NT2/D1 (cell line): ENCODE data around the gene ZBBX.

ENCODE experiments used
- DNase-seq: peaks from one replicate; pipeline ENCODE4 v3.0.0-alpha.2; 2011; ENCODE audit warnings: low read depth, low spot score
- H3K27me3 ChIP-seq: 2 replicates; pipeline ENCODE4 v1.6.0; 2011; ENCODE audit warnings: mild to moderate bottlenecking; ENCODE audit not compliant: insufficient read length, insufficient read depth
- H3K36me3 ChIP-seq: 2 replicates; pipeline ENCODE4 v1.6.1; 2011; ENCODE audit warnings: mild to moderate bottlenecking, low read length, mixed read lengths; ENCODE audit not compliant: insufficient read depth, insufficient read length
- H3K4me1 ChIP-seq: 2 replicates; pipeline ENCODE4 v1.5.1; 2011; ENCODE audit not compliant: insufficient read depth, insufficient read length
- H3K4me3 ChIP-seq: 2 replicates; pipeline ENCODE4 v1.5.1; 2011; ENCODE audit warnings: low read depth; ENCODE audit not compliant: insufficient read length
- H3K9ac ChIP-seq: 2 replicates; pipeline ENCODE4 v1.6.0; 2011; ENCODE audit warnings: low read depth; ENCODE audit not compliant: insufficient read length
- H3K9me3 ChIP-seq: 2 replicates; pipeline ENCODE4 v1.5.1; 2011; ENCODE audit warnings: mild to moderate bottlenecking, low read length; ENCODE audit not compliant: insufficient read depth
- SUZ12 ChIP-seq: IDR thresholded peaks from 2 replicates; pipeline ENCODE4 v1.6.1; 2011; ENCODE audit not compliant: insufficient read length, insufficient read depth; ENCODE audit errors: extremely low read depth
- YY1 ChIP-seq: IDR thresholded peaks from 2 replicates; pipeline ENCODE4 v1.6.1; 2011; ENCODE audit not compliant: insufficient read length, insufficient read depth
- ZNF274 ChIP-seq: IDR thresholded peaks from 2 replicates; pipeline ENCODE4 v1.6.1; 2011; ENCODE audit warnings: mild to moderate bottlenecking, low read depth, low read length

Gene ZBBX

DNA sequence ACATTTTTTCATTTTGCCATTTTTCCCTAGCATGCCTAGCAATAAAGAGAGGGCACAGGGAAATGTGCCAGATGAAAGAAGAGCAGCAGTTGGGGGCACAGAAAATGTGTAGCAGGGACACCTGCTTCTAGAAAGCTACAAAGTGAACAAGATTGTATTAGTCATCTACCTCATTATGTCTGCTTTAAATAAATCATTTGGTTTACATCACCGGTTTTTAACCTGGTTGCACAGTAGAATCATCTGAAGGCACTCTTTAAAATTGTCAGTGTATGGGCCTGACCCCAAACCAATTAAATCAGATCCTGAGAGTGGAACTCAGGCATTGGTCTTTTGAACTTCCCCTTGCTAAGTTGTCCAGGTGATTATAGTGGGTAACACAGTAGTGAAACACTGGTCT is 73.8 kb downstream of the ZBBX start:
- no peak for DNase-seq

DNA sequence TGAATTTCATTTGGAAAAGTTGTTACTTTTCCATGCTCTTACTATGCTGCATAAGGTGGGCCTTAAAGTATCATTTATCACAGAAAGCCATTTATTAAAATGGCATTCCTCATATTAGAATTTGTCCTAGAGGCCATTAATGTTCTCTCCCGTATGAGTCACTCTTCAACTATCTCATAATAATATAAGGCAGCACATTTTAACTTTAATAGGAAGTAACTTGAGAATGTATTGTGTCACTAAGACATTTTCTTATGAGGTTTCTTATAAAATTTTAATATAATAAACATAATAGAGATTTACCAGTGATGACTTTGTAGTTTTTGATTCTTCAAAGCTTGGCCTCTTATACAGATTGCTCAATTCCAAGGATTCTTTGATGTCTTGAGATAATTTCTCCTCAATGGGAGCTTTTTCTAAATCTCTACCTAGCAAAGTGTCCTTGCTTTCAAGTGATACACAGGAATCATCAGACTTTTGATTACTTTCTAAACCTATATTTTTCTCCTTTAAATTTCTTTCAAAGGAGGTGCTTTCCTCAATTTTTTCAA is 74.7 kb downstream of the ZBBX start:
- H3K27me3 ChIP-seq = no peaks in the 10 kb centered on the region
- no peaks in the 10 kb centered on the region for H3K36me3 ChIP-seq
- H3K9me3 ChIP-seq = peaks cover 7% of the 10 kb centered on the region; the same call in 1 of the 2 replicates
- no peak for TF ChIP-seq ZNF274
- TF ChIP-seq SUZ12 = no peak
- no peaks in the 10 kb centered on the region for H3K4me1 ChIP-seq
- H3K9ac ChIP-seq = no peak overlapping the region
- H3K4me3 ChIP-seq = no peak overlapping the region
- no peak for DNase-seq

More for the DNA sequence above, 73.8 kb downstream of the ZBBX start:
- Histone ChIP-seq H3K27me3 (no peaks in the 10 kb centered on the region), H3K9ac (no peak overlapping the region), H3K9me3 (peaks cover 7% of the 10 kb centered on the region; the same call in 1 of the 2 replicates), H3K4me1 (no peaks in the 10 kb centered on the region), H3K4me3 (no peak overlapping the region), H3K36me3 (no peaks in the 10 kb centered on the region)
- no peak for TF ChIP-seq ZNF274
- TF ChIP-seq YY1 = no peak
- TF ChIP-seq SUZ12 = no peak

DNA sequence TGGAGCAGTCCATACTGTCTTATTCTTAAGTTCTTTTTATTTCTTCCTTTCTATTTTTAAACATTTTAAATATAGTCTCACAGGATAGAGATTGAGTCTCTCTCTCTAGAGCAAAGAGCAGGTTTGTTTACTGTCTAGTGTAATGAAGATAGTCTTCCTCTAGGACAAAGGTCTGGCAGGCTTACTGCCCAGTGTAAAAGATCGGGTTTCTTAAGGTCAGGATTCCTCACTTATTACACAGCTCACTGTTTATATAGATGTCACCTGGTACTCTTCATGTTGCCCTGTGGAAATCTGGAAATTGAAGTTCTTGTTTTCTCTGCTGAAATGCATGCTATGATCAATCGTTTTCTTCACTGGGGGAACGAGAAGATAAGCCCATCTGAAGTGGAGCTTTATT is 76.0 kb downstream of the ZBBX start:
- TF ChIP-seq YY1 (no peak), ZNF274 (no peak), SUZ12 (no peak)
- Histone ChIP-seq H3K9me3 (peaks cover 1% of the 10 kb centered on the region; the same call in 1 of the 2 replicates), H3K4me3 (no peak overlapping the region), H3K9ac (no peak overlapping the region), H3K36me3 (no peaks in the 10 kb centered on the region), H3K27me3 (no peaks in the 10 kb centered on the region), H3K4me1 (no peaks in the 10 kb centered on the region)
- DNase-seq = no peak

DNA sequence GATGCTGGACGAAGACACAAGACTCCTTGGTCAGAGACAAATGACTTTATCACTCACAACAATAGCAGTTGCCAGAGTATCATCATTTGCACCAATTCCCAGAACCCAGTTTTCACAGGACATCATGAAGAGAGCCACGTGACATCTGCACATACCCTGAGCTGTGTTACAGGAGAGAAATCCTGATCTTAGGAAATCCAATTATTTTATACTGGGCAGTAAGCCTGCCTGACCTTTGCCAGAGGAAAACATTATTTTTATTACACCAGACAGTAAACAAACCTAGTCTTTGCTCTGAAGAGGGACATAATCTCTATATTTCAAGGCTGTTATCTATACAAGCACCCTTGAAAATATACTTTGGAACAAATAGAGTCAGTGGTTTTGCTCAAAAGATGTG is 77.4 kb downstream of the ZBBX start:
- TF ChIP-seq SUZ12 (no peak), ZNF274 (no peak), YY1 (no peak)
- no peaks in the 10 kb centered on the region for H3K9me3 ChIP-seq
- H3K9ac ChIP-seq = no peak overlapping the region
- H3K36me3 ChIP-seq = no peaks in the 10 kb centered on the region
- H3K4me3 ChIP-seq = no peak overlapping the region
- H3K4me1 ChIP-seq = no peaks in the 10 kb centered on the region
- no peak for DNase-seq
- no peaks in the 10 kb centered on the region for H3K27me3 ChIP-seq

DNA sequence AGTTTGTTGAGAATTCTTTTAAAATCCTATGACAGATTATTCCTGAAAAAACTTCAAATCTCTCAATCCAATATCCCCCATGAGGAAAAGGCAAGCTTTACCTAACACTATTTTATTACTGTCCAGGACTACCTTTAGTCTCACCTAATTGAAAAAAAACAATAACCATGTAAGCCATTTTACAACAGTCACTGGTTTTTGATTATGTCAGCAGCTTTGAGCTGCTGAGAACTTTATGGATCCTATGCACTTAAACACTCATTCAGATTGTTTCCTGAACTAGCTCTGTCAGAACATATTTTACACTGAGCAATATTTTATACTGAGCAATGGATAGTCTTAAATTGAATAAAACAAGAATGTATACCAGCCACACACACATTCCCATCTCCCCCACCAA is 79.9 kb downstream of the ZBBX start:
- no peaks in the 10 kb centered on the region for H3K27me3 ChIP-seq
- no peak overlapping the region for H3K9ac ChIP-seq
- TF ChIP-seq ZNF274 = no peak
- TF ChIP-seq SUZ12 = no peak
- no peak for TF ChIP-seq YY1
- H3K36me3 ChIP-seq = no peaks in the 10 kb centered on the region
- DNase-seq = no peak
- no peaks in the 10 kb centered on the region for H3K4me1 ChIP-seq
- no peak overlapping the region for H3K4me3 ChIP-seq
- H3K9me3 ChIP-seq = no peaks in the 10 kb centered on the region

DNA sequence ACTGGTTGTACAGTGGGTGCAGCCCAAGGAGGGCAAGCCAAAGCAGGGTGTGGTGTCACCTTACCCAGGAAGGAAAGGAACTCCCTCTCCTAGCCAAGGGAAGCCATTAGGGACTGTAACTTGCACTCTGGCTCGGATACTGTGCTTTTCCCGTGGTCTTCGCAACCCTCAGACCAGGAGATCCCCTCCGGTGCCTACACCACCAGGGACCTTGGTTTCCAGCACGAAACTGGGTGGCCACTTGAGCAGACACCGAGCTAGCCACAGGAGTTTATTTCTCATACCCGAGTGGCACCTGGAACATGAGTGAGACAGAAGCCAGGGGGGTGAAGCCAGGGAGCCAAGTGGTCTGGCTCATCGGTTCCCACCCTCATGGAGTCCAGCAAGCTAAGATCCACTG is 90.7 kb downstream of the ZBBX start:
- TF ChIP-seq ZNF274 = no peak
- TF ChIP-seq YY1 = no peak
- no peak for TF ChIP-seq SUZ12
- Histone ChIP-seq H3K4me1 (no peaks in the 10 kb centered on the region), H3K9ac (no peak overlapping the region), H3K27me3 (no peaks in the 10 kb centered on the region), H3K4me3 (no peak overlapping the region), H3K36me3 (no peaks in the 10 kb centered on the region), H3K9me3 (no peaks in the 10 kb centered on the region)
- DNase-seq = no peak

DNA sequence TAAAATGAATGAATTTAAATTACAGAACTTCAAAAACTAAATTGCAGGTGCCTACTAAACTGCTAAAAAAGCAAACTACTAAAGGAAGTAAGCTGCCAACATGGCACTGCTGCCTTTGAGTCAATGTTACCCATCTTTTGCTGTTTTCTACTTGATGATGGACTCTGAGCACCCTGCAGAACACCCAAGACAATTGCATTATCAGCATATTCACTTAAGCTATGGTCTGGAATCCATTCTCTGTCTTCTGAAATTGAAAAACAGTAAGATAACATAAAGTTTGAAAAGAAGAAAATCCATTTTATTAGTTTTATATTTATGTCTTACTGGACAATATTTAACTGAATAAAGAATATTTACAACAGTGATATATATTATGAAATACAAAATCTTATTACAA is 91.4 kb downstream of the ZBBX start:
- Histone ChIP-seq H3K9me3 (no peaks in the 10 kb centered on the region), H3K4me1 (no peaks in the 10 kb centered on the region), H3K36me3 (no peaks in the 10 kb centered on the region), H3K4me3 (no peak overlapping the region), H3K27me3 (no peaks in the 10 kb centered on the region), H3K9ac (no peak overlapping the region)
- DNase-seq = no peak
- no peak for TF ChIP-seq SUZ12
- no peak for TF ChIP-seq YY1
- no peak for TF ChIP-seq ZNF274
